HepG2 (cell line): ENCODE measurements around the gene NIP7. TPM values are rescaled to one million over a fixed set of nuclear protein-coding genes. Genes with fewer than 3 reads are reported as not detected.

Experiments
- ATAC-seq: fragments of 200-7000 bp; cut with Tn5 transposase; 3 replicates; pipeline ENCODE4 v1.9.1; 2020; ENCODE audit warnings: mild to moderate bottlenecking, moderate library complexity
- BruUV-seq: library from RNA; stranded (reverse); fragments of 400-500 nt; replicated peaks from 2 replicates; lab custom pipeline; 2021; lab: Mats Ljungman, UMichigan
- CTCF ChIA-PET: fragments of 300-600 bp; formaldehyde crosslinking; extraction: SDS; loops from one replicate; lab custom pipeline; 2021; ENCODE audit warnings: low total read pairs, inconsistent platforms, low intra/inter-chr PET ratio; lab: Yijun Ruan, JAX
- POLR2A ChIA-PET: fragments of 350-600 bp; sonication (Branson Sonifier 250); formaldehyde crosslinking; loops from one replicate; lab custom pipeline; 2020; ENCODE audit warnings: antibody characterized with exemption, inconsistent platforms; lab: Yijun Ruan, JAX
- DNase-seq: peaks from one replicate; pipeline ENCODE4 v3.0.0-alpha.2; 2015; ENCODE audit warnings: low spot score
- FAIRE-seq: peaks from 3 replicates; lab custom pipeline; 2011; peaks lifted over from hg19 to GRCh38; lab: Jason Lieb, UNC
- H2AFZ ChIP-seq: one replicate; pipeline ENCODE4 v1.6.1; 2011; ENCODE audit warnings: low read length, inconsistent platforms
- H3K27ac ChIP-seq: fragments of 300-600 bp; 3 replicates; pipeline ENCODE4 v1.8.0; 2011; ENCODE audit warnings: mixed run types, mild to moderate bottlenecking, mixed read lengths, low read length, inconsistent platforms; ENCODE audit not compliant: insufficient read depth; ENCODE audit errors: extremely low read length
- H3K27me3 ChIP-seq, 2 experiments: fragments of 200-600 bp in 1 of 2; 2 replicates in 1 of 2; 3 replicates in 1 of 2; pipeline versions ENCODE4 v1.6.0 to v1.8.0; 2011; ENCODE audit warnings: low read length in 2 of 2, mild to moderate bottlenecking in 2 of 2, moderate library complexity in 2 of 2, inconsistent platforms in 1 of 2; ENCODE audit not compliant: insufficient read depth in 2 of 2, control insufficient read depth in 1 of 2
- H3K36me3 ChIP-seq, 2 experiments: fragments of 200-600 bp in 1 of 2; replicated peaks in 1 of 2; 2 replicates in 1 of 2; 3 replicates in 1 of 2; pipeline versions ENCODE4 v1.5.1 to v1.8.0; 2011; ENCODE audit warnings: low read length in 2 of 2, inconsistent platforms in 1 of 2; ENCODE audit not compliant: insufficient read depth in 2 of 2, control insufficient read depth in 1 of 2
- H3K4me1 ChIP-seq: 2 replicates; pipeline ENCODE4 v1.5.1; 2012; ENCODE audit warnings: low read length, inconsistent platforms; ENCODE audit not compliant: insufficient read depth
- H3K4me2 ChIP-seq: 2 replicates; pipeline ENCODE4 v1.6.0; 2011; ENCODE audit warnings: low read depth, low read length, inconsistent platforms
- H3K4me3 ChIP-seq, 3 experiments: fragments of 200-600 bp in 1 of 3; sonication (generic), shearing (Covaris generic) in 1 of 3; replicated peaks in 1 of 3; 2 replicates each; pipeline ENCODE4 v1.5.1; 2011 to 2016; ENCODE audit warnings: low read length in 3 of 3, inconsistent platforms in 2 of 3, low read depth in 2 of 3, mild to moderate bottlenecking in 2 of 3, control low read depth in 1 of 3, mixed read lengths in 1 of 3; ENCODE audit not compliant: insufficient read depth in 1 of 3
- H3K79me2 ChIP-seq: one replicate; pipeline ENCODE4 v1.6.1; 2011; ENCODE audit warnings: low read length, inconsistent platforms; ENCODE audit not compliant: insufficient read depth
- H3K9ac ChIP-seq: 2 replicates; pipeline ENCODE4 v1.6.0; 2011; ENCODE audit warnings: mild to moderate bottlenecking, low read depth, low read length, inconsistent platforms; ENCODE audit not compliant: insufficient read depth
- H3K9me3 ChIP-seq: 2 replicates; pipeline ENCODE4 v1.5.1; 2012; ENCODE audit warnings: mild to moderate bottlenecking, low read length
- H4K20me1 ChIP-seq: 2 replicates; pipeline ENCODE4 v1.6.0; 2011; ENCODE audit warnings: inconsistent platforms, mild to moderate bottlenecking, low read length, moderate library complexity; ENCODE audit not compliant: insufficient read depth
- AGO2 ChIP-seq: fragments of 200-400 bp; formaldehyde crosslinking; optimal IDR thresholded peaks from 2 replicates; pipeline ENCODE3; 2017; ENCODE audit warnings: mild to moderate bottlenecking, low read depth, low read length, moderate library complexity
- ELF4 ChIP-seq: sonication (generic); formaldehyde crosslinking; IDR thresholded peaks from 2 replicates; pipeline ENCODE4 v1.5.0; 2020; ENCODE audit warnings: missing genetic modification reagents, mild to moderate bottlenecking, moderate library complexity, borderline replicate concordance
- MAFG ChIP-seq: sonication (generic); formaldehyde crosslinking; IDR thresholded peaks from 2 replicates; pipeline ENCODE4 v1.5.1; 2020; ENCODE audit warnings: mild to moderate bottlenecking, missing genetic modification reagents
- MLLT10 ChIP-seq: sonication (generic); formaldehyde crosslinking; IDR thresholded peaks from 2 replicates; pipeline ENCODE4 v1.4.0; 2020; ENCODE audit warnings: missing genetic modification reagents
- PITX1 ChIP-seq: sonication (generic); formaldehyde crosslinking; IDR thresholded peaks from 2 replicates; pipeline ENCODE4 v1.5.1; 2020; ENCODE audit warnings: mild to moderate bottlenecking, missing genetic modification reagents
- POLR2A ChIP-seq, 2 experiments: IDR thresholded peaks; 2 replicates each; pipeline ENCODE4 v1.6.1; 2011; ENCODE audit warnings: low read depth in 2 of 2, low read length in 2 of 2, mild to moderate bottlenecking in 1 of 2, moderate library complexity in 1 of 2; ENCODE audit not compliant: insufficient read depth in 1 of 2
- RBFOX2 ChIP-seq: fragments of 200-400 bp; formaldehyde crosslinking; IDR thresholded peaks from 2 replicates; pipeline ENCODE4 v1.6.1; 2017; ENCODE audit warnings: low read depth, mild to moderate bottlenecking, low read length
- SIN3B ChIP-seq: fragments of 150-350 bp; IDR thresholded peaks from 2 replicates; pipeline ENCODE4 v1.6.1; 2014; ENCODE audit warnings: low read length
- ZBTB34 ChIP-seq: sonication (generic); formaldehyde crosslinking; IDR thresholded peaks from 2 replicates; pipeline ENCODE4 v1.8.0; 2022; ENCODE audit warnings: mild to moderate bottlenecking, missing genetic modification reagents
- ZNF225 ChIP-seq: sonication (generic); formaldehyde crosslinking; IDR thresholded peaks from 2 replicates; pipeline ENCODE4 v1.4.0; 2020; ENCODE audit warnings: mild to moderate bottlenecking, missing genetic modification reagents
- ZNF337 ChIP-seq: sonication (generic); formaldehyde crosslinking; IDR thresholded peaks from 2 replicates; pipeline ENCODE4 v1.5.1; 2020; ENCODE audit warnings: missing genetic modification reagents, low read depth, mild to moderate bottlenecking, borderline replicate concordance
- ZNF800 ChIP-seq: sonication (generic); formaldehyde crosslinking; IDR thresholded peaks from 2 replicates; pipeline ENCODE4 v1.4.0; 2020; ENCODE audit warnings: missing genetic modification reagents
- ZNF883 ChIP-seq: sonication (generic); formaldehyde crosslinking; IDR thresholded peaks from 2 replicates; pipeline ENCODE4 v1.5.1; 2020; ENCODE audit warnings: mild to moderate bottlenecking, missing genetic modification reagents; ENCODE audit errors: not compliant biosample characterization
- WGBS: methylation state at CpG from one replicate; pipeline ENCODE4 v1.1.6; 2017; ENCODE audit warnings: low lambda C conversion rate; 5-methylcytosine and 5-hydroxymethylcytosine counted together
- in situ Hi-C: cut with HindIII; loops from 2 replicates; pipeline ENCODE4 v1.10.0; 2017; ENCODE audit warnings: low pct_unique_long_range_greater_than_20kb; ENCODE audit not compliant: extremely low pct_ligation_motif_present
- intact Hi-C: fragments of 100-400 bp; cut with micrococcal nuclease; formaldehyde crosslinking; loops from one replicate; pipeline ENCODE4 v1.10.0; 2022; ENCODE audit not compliant: unreplicated experiment
- polyA plus RNA-seq, 8 experiments: library from polyadenylated mRNA; depleted of rRNA in 3 of 8; stranded (reverse) in 7 of 8; unstranded in 1 of 8; fragments of >200 nt; fragmentation: Illumina TruSeq in 4 of 8; extraction: Trizol in 4 of 8; gene quantifications; 2 replicates each; pipeline versions ENCODE4 v1.2.1 to v1.2.3, GENCODE V29; 2011 to 2016; ENCODE audit warnings: low read depth in 4 of 8, missing spikeins in 1 of 8, mixed read lengths in 1 of 8; ENCODE audit not compliant: insufficient read depth in 1 of 8
- total RNA-seq, 5 experiments: library from RNA; depleted of rRNA; stranded (reverse); fragments of >200 nt; fragmentation: Illumina TruSeq; extraction: Trizol; gene quantifications; 2 replicates each; pipeline ENCODE4 v1.2.3, GENCODE V29; 2016; ENCODE audit warnings: low read depth in 1 of 5
- TF ChIP-seq, protein P1 (sequence below): sonication (generic); formaldehyde crosslinking; IDR thresholded peaks from 2 replicates; pipeline ENCODE4 v1.5.0; 2020; ENCODE audit warnings: mild to moderate bottlenecking, missing genetic modification reagents
- TF ChIP-seq, protein P2 (sequence below): sonication (generic); formaldehyde crosslinking; IDR thresholded peaks from 2 replicates; pipeline ENCODE4 v1.5.1; 2020; ENCODE audit warnings: mild to moderate bottlenecking, missing genetic modification reagents, moderate library complexity

NIP7 gene
- total and polyA plus RNA-seq, 2 of the 13 experiments (the other 11 are each of a cell fraction or from before 2014, with no cell fraction given): 15.3 to 114 TPM

DNA sequence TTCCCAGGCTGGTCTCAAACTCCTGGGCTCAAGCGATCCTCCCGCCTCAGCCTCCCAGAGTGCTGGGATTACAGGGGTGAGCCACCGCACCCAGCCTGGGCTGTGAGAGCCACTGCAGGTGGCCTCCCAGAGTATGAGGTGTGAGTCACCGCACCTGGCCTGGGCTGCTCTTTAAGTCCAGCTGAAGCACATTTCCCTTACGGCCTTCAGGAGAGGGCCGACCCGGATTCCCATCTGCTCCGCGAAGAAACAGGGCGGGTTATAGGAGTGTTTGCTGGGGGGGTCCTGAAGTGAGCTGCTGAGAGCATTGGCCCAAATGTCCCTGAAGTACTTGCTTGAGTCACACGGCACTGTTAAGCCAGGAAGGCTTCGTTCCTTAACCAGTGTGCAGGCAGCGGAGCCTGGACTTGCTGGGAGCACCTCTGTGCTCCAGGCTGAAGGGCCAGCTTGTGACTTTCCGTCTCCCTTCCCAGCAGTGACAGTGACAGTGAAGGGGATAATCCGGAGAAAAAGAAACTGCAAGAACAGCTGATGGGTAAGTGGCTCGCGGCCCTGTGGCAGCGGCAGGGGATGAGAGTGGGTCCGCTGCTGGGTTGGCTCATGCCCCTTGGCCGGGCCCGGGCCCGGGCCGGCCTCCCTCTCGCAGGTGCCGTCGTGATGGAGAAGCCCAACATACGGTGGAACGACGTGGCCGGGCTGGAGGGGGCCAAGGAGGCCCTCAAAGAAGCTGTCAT lies 21.2 kb upstream of the NIP7 start:
- BruUV-seq: no TSS peak
- Histone ChIP-seq H3K4me1 (peaks cover 12% of the 10 kb centered on the region), H3K27ac (no peak overlapping the region), H3K36me3 (peaks cover 56 to 80% of the 10 kb centered on the region in 2 experiments), H3K9ac (no peak overlapping the region), H3K4me2 (no peak overlapping the region), H4K20me1 (peaks cover 4% of the 10 kb centered on the region; the same call in 1 of the 2 replicates), H3K27me3 (no peaks in the 10 kb centered on the region), H3K79me2 (peaks cover 12% of the 10 kb centered on the region), H3K4me3 (no peak overlapping the region), H3K9me3 (no peaks in the 10 kb centered on the region), H2AFZ (no peak overlapping the region)
- no peak for FAIRE-seq
- no peak for DNase-seq
- ATAC-seq: no peak
- intact Hi-C loops: no loop called here
- in situ Hi-C loops: no loop called here
- CTCF ChIA-PET: no interaction called here
- POLR2A ChIA-PET: interaction anchor here (0.9 to 1.9 kb wide), 2 partner anchors 8 to 15 kb away, joined by 3 to 6 read pairs; no protein-coding TSS in a partner anchor
- 97% methylated on average over 29 of the region's 30 CpGs for WGBS
- TF ChIP-seq ZNF225 (CRISPR knock-in tag) (no peak), MAFG (no peak), MLLT10 (CRISPR knock-in tag) (no peak), ZNF337 (CRISPR knock-in tag) (no peak), ZBTB34 (CRISPR knock-in tag) (no peak), SIN3B (no peak), ZNF883 (CRISPR knock-in tag) (peak; percentile 64), ZNF800 (CRISPR knock-in tag) (no peak), AGO2 (peak; percentile 89), POLR2A (IDR thresholded peaks at IDR 0.05; ENCODE audit: insufficient read depth in 1 of 2, low read depth in 2 of 2, low read length in 2 of 2) (0 out of 4 replicates have a peak, but pooled peaks of 1 of the 2 experiments have one; percentile 30), PITX1 (CRISPR knock-in tag) (peak; percentile 40; the same call in 1 of the 2 replicates), ELF4 (CRISPR knock-in tag) (no peak), RBFOX2 (peak; percentile 61)
- TF ChIP-seq, protein P1, sequence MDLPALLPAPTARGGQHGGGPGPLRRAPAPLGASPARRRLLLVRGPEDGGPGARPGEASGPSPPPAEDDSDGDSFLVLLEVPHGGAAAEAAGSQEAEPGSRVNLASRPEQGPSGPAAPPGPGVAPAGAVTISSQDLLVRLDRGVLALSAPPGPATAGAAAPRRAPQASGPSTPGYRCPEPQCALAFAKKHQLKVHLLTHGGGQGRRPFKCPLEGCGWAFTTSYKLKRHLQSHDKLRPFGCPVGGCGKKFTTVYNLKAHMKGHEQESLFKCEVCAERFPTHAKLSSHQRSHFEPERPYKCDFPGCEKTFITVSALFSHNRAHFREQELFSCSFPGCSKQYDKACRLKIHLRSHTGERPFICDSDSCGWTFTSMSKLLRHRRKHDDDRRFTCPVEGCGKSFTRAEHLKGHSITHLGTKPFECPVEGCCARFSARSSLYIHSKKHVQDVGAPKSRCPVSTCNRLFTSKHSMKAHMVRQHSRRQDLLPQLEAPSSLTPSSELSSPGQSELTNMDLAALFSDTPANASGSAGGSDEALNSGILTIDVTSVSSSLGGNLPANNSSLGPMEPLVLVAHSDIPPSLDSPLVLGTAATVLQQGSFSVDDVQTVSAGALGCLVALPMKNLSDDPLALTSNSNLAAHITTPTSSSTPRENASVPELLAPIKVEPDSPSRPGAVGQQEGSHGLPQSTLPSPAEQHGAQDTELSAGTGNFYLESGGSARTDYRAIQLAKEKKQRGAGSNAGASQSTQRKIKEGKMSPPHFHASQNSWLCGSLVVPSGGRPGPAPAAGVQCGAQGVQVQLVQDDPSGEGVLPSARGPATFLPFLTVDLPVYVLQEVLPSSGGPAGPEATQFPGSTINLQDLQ (CRISPR knock-in tag): no peak
- TF ChIP-seq, protein P2, sequence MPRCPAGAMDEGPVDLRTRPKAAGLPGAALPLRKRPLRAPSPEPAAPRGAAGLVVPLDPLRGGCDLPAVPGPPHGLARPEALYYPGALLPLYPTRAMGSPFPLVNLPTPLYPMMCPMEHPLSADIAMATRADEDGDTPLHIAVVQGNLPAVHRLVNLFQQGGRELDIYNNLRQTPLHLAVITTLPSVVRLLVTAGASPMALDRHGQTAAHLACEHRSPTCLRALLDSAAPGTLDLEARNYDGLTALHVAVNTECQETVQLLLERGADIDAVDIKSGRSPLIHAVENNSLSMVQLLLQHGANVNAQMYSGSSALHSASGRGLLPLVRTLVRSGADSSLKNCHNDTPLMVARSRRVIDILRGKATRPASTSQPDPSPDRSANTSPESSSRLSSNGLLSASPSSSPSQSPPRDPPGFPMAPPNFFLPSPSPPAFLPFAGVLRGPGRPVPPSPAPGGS: peak; percentile 59; the same call in 1 of the 2 replicates
